Stimulated activated naive CD8-positive, alpha-beta T cell treated with anti-CD3 and anti-CD28 coated beads, Interleukin-15, Interleukin-2, amounts not matched to agents 100 U/mL and 50 U/mL, for 24 hours (primary cell): Measurements from ENCODE around the gene COL9A3.

Experiments used
- ATAC-seq: fragments of 150-1000 bp; cut with Tn5 transposase; one replicate; pipeline ENCODE4 v1.10.0; 2021
- DNase-seq: peaks from one replicate; pipeline ENCODE4 v3.0.0; 2021

COL9A3 gene

DNA sequence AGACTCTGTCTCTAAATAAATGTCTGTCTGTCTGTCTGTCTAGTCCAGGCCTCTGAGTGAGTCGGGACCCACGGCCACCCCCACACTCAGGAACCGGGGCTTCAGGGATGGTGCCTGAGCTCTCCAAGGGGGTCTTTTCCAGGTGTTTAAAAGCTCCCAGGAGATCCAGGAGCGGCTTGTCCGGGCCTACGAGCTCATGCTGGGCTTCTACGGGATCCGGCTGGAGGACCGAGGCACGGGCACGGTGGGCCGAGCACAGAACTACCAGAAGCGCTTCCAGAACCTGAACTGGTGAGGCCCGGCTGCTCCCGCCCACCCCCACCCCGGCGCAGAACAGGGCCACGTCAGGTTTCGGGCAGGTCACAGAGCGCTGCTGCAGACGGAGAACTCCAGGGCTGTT is 5.5 kb upstream of the COL9A3 start:
- DNase-seq (no peak), ATAC-seq (no peak)

DNA sequence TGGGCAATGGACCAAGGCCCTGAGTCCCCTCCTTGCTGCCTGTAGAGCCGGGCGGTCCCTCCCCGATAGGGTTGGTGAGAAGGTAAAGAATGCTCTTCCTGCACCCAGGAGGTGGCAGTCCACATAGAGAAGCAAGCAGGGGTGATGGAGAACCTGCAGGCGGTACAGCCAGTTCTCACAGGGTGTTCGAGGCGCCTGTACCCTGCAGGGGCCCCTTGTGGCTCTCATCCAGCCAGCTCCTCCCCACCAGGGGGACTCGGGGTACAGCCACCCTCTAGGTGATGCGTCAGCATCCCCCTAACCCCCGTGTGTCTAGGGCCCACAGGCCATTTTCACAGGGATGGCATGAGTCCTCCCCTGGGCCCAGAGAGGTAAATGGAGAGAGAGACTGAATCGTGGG is 5.1 kb upstream of the COL9A3 start:
- ATAC-seq (no peak), DNase-seq (no peak)

DNA sequence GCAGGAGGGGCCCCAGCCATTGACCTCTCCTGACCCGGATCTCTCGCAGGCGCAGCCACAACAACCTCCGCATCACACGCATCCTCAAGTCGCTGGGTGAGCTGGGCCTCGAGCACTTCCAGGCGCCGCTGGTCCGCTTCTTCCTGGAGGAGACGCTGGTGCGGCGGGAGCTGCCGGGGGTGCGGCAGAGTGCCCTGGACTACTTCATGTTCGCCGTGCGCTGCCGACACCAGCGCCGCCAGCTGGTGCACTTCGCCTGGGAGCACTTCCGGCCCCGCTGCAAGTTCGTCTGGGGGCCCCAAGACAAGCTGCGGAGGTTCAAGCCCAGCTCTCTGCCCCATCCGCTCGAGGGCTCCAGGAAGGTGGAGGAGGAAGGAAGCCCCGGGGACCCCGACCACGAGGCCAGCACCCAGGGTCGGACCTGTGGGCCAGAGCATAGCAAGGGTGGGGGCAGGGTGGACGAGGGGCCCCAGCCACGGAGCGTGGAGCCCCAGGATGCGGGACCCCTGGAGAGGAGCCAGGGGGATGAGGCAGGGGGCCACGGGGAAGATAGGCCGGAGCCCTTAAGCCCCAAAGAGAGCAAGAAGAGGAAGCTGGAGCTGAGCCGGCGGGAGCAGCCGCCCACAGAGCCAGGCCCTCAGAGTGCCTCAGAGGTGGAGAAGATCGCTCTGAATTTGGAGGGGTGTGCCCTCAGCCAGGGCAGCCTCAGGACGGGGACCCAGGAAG is 4.5 kb upstream of the COL9A3 start:
- no peak for DNase-seq
- no peak for ATAC-seq

DNA sequence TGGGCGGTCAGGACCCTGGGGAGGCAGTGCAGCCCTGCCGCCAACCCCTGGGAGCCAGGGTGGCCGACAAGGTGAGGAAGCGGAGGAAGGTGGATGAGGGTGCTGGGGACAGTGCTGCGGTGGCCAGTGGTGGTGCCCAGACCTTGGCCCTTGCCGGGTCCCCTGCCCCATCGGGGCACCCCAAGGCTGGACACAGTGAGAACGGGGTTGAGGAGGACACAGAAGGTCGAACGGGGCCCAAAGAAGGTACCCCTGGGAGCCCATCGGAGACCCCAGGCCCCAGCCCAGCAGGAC is 4.0 kb upstream of the COL9A3 start:
- ATAC-seq: no peak
- no peak for DNase-seq

DNA sequence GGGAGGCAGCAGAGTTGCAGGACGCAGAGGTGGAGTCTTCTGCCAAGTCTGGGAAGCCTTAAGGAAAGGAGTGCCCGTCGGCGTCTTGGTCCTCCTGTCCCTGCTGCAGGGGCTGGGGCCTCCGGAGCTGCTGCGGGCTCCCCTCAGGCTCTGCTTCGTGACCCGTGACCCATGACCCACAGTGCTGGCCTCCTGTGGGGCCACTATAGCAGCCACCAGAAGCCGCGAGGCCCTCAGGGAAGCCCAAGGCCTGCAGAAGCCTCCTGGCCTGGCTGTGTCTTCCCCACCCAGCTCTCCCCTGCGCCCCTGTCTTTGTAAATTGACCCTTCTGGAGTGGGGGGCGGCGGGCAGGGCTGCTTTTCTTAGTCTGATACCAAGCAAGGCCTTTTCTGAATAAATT is 3.3 kb upstream of the COL9A3 start:
- ATAC-seq: no peak

DNA sequence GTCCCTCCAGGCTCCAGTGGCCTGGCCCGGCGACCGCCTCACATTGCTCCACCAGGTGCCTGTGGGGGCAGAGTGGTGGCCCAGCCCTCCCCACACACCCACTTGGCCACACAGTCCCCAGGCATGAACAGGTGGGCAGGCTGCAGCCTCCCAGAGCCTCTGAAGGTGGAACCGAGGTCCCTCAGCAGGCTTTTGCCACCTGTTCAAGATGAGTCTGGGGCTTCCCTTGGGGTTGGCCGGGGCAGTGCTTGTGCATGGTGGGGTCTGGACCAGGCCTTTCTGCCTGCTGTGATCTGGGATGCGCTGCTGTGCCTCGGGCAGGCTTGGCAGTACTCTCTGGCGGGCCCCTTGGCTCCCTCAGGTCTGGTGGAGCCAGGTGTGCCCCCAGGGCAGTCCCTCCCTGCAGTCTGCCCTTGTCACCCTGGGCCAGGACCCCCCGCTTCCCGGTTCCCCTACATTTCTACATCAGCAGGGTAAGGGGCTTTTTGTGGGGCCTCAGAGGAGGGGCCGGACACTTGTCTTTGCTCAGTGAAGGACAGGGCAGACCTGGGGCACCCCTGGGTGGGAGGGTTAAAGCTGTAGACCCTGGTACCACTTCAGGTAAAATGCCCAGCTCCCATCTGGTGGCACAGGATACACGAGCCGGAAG is 2.7 kb upstream of the COL9A3 start:
- ATAC-seq (no peak), DNase-seq (no peak)

More for the DNA sequence above, 3.3 kb upstream of the COL9A3 start:
- DNase-seq: no peak

DNA sequence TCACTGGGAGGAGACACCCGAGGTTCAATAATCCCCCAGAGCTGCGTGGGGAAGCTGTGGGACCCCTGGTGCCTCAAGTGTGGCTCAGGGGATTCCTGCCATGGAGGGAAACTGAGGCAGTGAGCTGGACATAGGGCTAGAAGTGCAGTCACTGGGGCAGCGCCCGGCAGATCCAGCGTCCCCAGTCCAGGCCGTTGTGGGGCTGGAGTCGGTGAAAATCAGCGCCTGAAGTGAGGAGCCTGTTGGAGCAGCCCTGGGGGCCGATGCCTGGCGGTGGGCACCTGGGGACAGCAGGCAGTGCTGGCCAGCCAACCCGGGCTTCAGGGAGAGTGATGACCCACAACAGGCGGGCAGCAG is 2.2 kb upstream of the COL9A3 start:
- ATAC-seq: no peak
- no peak for DNase-seq

DNA sequence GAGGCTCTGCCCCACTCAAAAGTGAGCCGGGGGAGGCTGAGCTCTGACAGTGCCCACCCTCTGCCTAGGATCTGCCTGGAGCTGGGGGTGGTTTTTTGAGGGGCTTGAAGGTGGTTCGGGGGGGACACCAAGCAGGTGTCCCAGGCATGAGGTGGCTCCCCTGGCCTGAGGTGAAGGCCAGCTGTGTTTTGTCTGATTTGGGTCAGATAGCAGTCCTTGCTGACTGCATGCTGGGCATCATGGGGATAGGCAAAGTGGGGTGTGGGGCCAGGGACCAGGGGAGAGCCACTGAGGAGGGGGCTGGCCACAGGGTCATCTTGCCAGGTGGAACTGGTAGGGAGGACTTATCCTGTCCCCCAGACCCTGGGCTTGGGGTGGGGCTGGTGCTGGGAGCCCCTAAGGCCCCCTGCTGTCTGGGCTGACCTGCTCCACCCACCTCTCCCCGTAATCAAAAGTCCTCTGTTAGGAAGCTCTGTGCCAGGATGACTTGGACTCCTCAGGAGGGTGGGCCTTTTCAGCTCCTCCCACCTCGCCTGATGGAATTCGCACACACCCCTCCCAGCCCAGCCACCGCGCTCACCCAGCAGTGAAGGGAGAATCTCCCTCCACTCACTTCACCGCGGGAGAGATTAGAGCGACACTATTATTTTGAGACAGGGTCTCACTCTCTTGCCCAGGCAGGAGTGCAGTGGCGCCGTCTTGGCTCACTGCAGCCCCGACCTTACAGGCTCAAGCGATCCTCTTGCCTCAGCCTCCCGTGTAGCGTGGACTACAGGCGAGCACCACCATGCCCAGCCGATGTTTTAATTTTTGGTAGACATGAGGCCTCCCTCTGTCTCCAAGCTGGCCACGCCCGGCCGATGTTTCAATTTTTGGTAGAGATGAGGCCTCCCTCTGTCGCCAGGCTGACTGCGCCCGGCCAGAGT is 1.5 kb upstream of the COL9A3 start:
- ATAC-seq: no peak
- no peak for DNase-seq

DNA sequence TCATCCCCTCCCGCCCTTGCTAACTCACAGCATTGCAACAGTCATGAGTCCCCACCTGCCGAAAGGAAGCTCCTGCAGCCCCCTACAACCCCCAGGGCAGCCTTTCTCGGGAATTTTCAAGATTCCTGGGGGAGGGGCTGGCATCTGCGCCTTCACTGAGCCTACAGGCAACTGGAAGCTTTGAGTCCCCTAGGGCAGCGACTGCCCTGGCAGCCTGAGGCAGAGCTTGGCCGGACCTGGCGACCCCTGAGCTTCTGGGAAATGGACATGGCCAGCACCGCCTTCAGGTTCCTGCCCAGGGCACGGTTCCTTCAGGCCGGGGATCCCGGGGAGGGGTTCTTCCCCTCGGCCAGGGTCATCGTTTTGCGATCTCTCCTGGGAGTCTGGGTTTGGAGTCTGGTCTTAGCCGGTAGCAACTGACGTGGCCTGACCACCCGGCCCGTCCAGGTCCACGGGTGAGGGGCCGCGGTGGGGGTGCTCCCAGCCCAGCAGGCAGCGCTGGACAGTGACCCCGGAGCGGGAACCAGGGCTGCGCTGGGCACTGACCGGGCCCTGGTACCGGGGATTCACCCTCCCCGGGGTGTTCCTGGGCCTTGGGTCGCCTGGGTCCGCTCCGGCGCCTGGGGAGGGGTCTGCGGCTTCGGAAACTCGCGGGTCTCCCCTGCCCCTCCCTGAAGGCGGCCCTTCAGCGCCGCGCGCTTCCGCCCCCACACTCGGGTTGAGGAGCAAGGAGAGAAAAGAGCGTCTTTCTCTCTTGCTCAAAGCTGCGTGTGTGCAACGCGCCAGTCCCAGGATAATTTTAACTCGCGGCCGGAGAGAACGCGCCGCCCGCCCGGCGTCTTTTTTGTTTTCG is 593 bp upstream of the COL9A3 start:
- no peak for DNase-seq
- ATAC-seq: no peak

DNA sequence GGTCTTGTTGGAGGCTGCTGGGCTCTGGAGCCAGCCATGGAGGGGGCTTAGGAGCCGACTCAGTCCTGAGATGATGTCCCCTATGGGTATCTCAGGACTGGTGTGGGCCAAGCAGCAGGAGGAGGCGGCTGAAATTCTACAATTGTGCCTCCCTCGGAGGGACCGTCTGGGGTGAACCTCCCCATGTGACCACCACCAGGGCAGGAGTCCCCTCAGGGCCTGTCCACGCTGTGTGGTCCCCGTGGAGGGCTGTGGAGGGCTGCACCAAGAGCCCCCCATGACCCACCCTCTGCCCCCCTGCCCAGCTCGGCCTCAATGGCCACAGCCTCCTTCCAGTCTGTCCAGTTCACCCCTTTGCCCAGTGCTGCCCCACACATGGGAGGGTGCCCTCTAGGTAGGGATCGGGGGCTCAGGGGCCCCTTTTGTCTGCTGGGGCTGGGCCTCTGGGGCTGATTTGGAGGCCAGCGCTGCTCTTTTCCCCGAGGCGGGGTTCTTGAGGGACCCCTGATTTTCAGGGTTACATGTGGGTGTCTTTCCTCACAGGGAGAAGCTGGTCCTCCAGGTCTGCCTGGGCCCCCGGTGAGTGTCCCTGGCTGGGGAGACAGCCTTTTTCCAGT is 1.2 kb downstream of the COL9A3 start:
- ATAC-seq (no peak), DNase-seq (no peak)

DNA sequence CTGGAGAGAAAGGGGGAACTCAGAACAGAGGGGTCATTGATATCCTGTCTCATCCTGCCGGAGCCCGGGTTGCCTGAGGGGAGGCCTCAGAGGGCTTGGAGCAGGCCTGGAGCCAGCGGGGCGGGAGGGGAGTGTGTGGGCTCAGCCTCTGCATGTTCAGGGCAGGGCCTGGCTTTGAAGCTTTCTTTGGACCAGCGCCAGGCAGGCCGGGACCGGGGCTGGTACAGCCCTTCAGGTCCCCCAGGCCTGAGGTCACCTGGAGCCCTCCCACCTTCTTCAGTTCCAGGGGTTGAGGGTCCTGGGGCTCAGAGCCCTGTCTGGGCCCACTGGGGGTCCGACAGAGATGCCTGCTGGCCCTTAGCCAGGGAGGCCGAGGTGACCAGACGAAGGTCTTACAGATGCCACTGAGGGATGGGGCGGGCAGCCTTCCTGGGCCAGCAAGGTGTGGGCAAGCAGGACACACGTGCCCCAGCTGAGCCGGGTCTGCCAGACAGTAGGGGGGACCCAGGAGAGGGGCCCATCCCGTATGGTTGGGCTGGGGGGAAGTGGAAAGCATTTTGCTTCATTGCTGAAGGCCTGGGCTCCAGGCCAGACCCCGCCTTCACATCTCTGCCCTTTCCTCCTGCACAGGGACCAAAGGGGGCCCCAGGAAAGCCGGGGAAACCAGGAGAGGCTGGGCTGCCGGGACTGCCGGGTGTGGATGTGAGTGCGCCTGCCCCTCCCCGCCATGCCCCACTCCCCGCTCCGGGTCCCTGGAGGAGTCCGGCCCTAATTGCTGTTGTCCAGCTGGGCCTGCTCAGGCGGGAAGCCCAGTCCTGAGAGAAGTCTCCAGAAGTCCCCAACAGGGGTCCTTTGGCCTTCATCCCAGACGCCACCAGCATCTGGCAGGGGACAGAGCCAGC is 2.0 kb downstream of the COL9A3 start:
- DNase-seq: no peak
- no peak for ATAC-seq

DNA sequence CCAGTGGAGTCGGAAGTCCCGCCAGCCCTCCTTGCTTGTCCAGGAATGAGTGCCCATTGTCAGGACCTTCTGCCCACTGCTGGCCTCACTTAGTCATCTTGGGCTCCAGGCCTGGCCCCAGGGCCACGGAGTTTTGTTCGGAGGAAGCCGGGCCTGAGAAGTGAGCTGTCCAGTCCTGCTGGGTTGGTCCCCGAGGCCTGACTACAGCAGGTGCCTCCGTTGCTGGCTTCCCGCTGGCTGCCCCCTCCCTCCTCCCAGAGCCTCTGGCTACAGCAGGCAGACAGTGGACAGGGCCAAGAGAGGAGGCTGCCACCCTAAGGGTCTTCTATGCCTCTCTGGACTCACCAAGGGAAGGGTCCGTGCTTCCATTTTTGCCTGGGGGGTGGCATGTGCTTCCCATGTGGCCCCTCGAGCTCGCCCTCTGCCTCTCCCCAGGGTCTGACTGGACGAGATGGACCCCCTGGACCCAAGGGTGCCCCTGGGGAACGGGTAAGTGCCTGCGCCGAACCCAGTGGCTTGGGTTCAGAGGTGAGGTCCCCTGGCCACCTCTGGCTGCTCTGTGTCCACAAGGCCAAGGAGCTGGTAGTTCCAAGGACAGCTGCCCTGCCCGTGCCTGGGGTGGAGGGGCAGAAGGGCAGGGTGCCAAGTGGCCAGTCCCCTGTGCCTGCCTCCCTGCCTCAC is 2.8 kb downstream of the COL9A3 start:
- DNase-seq (no peak), ATAC-seq (no peak)

DNA sequence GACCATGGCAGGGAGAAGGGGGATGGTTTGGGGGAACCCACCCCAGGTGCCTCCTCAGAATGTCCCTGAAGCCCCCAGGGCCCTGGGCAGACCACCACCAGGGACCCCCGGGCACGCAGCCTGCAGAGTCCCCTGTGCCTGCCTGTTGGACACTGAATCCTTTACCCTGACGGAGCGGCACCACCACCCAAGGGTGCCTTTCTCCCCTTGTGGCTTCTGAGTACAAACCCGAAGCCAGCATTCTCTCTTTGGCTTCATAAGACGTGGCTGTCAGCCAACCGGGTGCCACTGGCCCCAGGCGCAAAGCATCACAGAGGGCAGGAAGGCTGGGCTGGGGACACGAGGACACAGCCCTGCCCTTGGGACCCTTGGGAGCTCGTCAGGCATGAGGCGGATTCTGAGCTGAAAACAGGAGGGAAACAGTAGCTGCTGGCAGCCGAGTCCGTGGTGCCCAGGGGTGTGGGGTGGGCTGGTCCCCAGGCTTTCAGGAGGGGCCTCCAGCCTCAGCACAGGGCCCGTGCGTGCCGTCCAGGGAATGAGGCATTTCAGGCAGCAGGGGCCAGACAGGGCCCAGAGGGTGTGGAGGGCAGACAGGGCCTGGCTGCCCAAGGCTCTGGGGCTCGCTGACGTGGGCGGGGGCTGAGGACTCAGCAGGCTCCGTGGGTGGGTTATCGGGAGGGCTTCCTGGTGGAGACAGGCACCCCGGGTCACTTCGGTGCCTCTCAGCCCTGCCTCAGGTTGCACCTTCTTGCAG is 3.5 kb downstream of the COL9A3 start:
- no peak for ATAC-seq
- DNase-seq: no peak

DNA sequence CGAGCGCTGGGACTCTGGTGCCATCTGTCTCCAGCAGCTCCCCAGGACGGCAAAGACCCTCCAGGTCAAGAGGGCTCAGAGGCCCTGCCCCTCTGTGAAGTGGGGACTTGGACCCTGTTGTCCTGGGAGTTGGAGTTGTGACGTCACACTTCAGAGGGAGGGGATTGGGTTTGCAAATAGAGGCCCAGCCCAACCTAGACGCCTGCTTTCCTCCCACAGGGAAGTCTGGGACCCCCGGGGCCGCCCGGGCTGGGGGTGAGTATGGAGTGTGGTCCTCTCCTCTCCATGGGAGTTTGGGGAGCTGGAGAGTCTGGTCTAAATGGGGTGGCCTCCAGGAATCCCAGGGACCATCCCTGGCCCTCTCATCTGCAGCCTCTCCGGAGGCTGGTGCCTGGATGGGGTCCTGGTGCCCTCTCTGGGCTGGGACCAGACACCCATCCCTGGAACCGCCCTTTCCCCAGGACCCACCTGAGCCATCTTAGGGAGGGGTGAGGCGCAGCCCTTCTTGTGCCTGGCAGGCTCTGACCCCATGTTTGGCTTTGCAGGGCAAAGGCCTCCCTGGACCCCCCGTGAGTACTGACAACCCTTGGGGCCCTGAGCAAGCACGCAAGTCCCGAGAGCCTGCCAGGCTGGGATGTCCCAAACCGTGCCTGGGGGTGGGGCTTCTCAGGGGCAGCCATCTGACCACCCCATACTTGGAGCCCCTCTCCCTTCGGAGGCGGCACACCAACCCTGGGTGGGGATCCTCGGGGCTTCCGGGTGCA is 4.3 kb downstream of the COL9A3 start:
- DNase-seq (no peak), ATAC-seq (no peak)

DNA sequence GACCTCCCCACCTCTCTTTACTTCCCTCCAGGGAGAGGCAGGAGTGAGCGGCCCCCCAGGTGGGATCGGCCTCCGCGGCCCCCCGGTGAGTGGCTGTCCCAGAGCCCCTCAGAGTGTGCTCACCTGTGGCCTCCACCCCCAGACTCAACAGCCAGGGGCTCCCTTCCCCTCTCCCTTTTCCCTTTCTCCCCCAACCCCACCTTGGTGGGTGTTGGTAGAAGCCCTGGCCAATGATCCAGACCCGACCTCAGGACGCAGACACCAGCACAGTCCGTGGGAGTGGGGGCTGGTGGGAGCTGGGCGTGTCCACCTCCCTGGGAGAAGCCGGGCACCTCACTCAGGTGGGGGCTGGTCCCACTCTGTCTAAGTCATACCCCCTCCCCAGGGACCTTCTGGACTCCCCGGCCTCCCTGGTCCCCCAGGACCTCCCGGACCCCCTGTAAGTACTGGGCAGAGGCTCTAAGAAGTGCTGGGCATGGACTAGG is 4.9 kb downstream of the COL9A3 start:
- no peak for DNase-seq
- no peak for ATAC-seq

DNA sequence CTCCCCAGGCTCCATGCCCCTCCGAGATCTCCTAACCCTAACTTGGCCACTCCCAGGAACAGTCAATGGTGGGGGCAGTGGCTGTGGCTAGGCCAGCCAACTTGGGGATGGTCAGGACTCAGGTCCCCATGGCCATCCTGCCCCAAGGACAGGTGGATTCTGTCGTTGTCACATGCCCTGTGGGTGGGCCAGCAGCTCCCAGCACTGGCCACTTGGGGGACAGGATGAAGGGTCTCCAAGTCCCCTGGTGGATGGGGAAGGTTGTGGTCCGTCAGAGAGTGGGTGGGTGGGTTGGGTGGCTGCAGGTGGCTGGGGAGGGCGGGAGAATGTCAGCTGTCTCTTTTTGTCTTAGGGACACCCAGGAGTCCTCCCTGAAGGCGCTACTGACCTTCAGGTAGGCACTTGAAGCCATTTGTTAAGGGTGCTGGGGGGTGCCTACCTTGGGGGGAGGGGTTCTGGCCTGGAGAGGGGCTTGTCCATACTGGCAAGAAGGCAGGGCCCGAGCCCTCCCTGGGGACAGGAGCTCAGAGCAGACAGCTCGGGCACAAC is 5.5 kb downstream of the COL9A3 start:
- ATAC-seq (no peak), DNase-seq (no peak)

DNA sequence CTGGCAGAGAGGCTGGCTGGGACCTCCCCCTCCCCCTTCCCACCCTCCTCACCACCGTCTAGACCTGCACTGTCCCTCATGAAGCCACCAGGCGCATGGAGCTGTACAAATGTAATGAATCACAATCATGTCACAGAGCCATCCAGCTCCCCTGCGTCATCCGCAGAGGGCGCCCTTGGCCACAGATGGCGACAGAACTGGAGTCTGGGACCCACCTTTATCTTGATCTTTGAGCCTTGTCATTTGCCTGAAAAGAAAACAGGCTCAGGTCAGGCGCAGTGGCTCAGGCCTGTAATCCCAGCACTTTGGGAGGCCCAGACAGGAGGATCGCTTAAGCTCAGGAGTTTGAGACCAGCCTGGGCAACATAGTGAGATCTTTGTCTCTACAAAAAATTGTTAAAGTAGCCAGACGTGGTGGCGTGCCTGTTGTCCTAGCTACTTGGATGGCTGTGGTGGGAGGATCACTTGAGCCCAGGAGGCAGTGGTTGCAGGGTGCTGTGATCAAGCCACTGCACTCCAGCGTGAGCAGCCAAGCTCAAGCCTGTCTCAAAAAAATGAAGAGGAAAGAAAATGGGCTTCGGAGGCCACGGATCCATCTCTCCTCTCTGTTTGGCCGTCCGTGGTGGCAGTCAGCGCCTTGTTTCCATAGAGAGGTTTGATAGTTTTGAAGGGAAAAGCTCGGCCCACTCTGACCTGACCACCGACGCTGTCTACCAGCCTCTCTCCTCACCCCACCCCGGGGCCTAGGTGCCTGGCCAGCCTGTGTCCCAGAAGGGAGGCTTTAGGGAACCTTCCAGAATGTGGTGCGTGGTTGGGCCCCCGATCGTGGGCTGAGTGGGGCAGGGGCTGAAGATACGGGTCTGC is 6.2 kb downstream of the COL9A3 start:
- peak; percentile 66 for ATAC-seq
- peak; percentile 65 for DNase-seq
